ENCODE results near the gene MTA1.

Gene MTA1

GRCh38 chr14:105425823-105426247 is 6.2 kb downstream of the MTA1 start:
- DNase-seq = no peak

DNA sequence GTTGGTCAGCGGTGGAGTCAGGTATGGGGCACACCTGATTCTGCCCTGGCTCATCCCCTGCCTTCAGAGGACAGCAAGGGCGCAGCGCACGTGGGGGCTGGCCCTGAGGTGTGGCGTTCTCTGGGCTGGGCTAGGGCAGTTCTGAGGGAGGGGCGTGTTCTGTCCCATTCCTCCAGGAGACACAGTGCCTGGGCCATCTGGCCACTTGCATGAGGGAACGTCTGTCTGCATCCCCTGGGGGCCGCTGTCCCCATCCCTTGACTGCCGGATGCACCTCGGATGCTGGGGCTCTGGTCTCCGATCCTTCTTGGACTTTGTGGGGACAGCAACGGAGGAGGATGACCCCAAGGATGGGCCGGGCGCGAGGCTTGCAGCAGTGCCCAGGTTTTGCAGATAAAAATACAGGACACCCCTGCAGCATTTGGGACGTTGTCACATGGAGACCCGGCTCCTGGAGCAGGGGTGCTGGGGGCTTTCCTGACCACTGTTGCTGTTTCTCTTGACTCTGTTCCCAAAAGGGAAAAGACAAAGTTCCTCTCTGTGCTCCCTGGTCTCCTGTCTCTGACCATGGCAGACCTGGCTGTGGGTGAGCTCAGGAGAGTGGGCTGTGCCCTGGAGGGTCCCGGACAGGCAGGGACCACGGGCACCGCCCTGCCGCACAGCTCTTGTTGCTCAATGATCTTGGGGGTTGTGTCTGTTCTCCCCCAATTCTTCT is 6.9 kb downstream of the MTA1 start:
- no peak for DNase-seq

DNA sequence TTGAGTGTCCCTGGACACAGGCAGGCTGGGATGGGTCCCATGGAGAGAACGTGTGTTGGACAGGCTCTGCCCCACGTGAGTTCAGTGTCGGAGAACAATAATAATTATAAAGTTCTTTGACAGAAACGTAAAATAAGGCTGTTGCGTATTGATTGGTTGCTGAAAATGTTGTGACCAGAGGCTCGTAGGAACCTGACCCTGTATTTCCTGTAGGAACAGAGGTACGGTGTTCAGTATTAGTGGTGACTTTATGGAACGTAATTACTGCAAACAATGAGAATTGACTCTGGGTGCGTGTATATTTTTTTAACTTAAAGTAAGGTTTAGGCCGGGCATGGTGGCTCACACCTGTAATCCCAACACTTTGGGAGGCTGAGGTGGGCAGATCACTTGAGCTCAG is 7.8 kb downstream of the MTA1 start:
- no peak for DNase-seq

- DNase-seq = no peak
These were observed 8.4 kb downstream of the MTA1 start for GRCh38 chr14:105427936-105428485.

DNA sequence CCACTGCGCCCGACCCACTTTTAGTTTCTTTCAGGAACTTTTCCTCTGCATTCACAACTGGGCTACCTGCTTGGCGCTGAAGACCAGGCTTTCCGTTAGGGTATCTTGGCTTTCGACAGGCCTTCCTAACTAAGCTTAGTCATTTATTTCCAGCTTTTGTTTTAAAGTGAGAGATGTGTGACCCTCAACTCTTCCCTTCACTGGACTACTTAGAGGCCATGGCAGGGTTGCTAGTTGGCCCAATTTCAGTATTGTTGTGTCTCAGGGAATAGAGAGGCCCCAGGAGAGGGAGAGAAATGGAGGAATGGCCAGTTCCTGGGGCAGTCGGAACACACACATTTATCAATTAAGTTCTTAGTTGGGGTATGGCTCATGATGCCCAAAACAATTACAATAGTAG is 10.4 kb downstream of the MTA1 start:
- DNase-seq = no peak

GRCh38 chr14:105430565-105430964 is 10.9 kb downstream of the MTA1 start:
- no peak for DNase-seq

GRCh38 chr14:105431256-105431655 is 11.6 kb downstream of the MTA1 start:
- DNase-seq = no peak

DNA sequence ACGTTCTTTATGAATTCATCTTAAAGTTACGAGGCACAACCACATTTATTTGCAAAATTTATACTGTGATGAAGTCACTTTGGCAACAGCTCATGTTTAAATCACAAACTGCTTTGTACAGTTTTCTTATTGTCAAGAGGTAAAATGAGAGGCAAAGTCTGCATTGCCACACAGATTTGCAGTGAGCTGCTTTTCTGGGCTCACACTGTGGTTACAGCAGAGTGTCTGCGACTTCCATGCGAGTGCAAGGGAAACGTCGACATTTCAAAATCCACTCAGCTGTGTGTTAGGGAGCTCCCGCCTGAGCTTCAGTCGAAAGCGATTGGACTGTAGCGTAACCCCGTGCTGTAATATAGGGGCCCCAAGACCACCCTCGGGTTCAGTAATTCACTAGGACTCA is 13.0 kb downstream of the MTA1 start:
- DNase-seq = no peak

- DNase-seq = no peak
These were observed 13.6 kb downstream of the MTA1 start for GRCh38 chr14:105433161-105433605.

- no peak for DNase-seq
These were observed 16.8 kb downstream of the MTA1 start for GRCh38 chr14:105436402-105436801.

- DNase-seq = no peak
These were observed 17.5 kb downstream of the MTA1 start for GRCh38 chr14:105436891-105437722.

- no peak for DNase-seq
These were observed 18.3 kb downstream of the MTA1 start for GRCh38 chr14:105437723-105438500.

- DNase-seq = no peak
These were observed 19.6 kb downstream of the MTA1 start for GRCh38 chr14:105439179-105439578.

GRCh38 chr14:105439710-105440553 is 20.3 kb downstream of the MTA1 start:
- DNase-seq = no peak

DNA sequence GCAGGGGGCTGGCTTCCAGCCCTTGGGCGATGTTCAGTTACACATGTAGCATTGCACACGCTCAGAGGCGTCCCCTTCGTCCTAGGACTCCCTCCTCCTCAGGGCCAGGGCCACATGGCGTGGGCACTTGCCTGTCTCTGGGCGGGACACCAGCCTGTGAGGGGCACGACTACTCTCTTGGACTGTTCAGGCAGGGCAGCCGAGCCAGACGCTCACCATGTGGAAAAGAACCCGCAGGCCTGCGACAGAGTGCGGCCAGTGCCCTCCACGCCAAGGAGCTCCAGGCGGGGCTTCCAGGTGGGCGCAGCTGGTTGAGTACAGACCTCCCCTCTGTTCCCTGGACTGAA is 20.9 kb downstream of the MTA1 start:
- no peak for DNase-seq

GRCh38 chr14:105440992-105441391 is 21.4 kb downstream of the MTA1 start:
- no peak for DNase-seq

DNA sequence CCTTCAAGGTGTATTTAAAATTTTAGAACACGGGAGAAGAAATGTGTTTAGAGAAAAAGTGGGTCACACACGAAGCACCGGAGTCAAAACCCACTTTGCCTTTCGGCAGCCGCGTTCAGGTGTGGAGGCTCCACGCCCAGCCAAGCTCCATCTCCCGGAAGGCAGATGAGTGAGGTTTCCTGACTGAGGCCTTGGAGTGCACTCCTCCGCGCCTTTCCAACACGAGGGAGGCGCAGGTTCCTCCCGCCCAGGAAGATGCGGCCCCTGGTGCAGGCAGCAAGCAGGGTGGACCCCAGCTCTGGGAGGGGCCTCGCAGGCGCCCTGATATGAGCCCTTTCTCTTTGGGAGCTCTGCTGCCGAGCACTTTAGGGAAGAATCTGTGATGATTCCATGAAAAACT is 22.5 kb downstream of the MTA1 start:
- DNase-seq = no peak

DNA sequence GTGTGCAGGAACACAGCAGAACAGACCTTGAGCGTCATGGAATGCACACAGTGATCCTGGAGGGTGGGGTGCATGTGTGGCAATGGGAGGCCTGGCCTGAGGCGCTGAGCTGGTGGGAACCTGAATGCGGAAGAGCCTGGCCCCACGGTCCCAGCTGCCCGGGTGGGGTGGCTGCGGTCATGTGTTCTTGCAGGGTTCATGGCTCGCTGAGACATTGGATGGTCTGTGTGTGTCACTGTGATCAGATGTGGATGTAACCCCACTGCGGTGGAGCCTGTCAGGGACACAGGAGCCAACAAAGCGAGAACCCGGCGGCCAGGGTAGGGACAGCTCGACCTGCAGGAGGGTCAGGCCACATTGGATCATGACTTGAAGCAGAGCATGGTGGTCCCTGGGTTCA is 23.2 kb downstream of the MTA1 start:
- DNase-seq = no peak

- no peak for DNase-seq
These were observed 25.2 kb downstream of the MTA1 start for GRCh38 chr14:105444859-105445258.

GRCh38 chr14:105445290-105445689 is 25.7 kb downstream of the MTA1 start:
- DNase-seq = no peak

DNA sequence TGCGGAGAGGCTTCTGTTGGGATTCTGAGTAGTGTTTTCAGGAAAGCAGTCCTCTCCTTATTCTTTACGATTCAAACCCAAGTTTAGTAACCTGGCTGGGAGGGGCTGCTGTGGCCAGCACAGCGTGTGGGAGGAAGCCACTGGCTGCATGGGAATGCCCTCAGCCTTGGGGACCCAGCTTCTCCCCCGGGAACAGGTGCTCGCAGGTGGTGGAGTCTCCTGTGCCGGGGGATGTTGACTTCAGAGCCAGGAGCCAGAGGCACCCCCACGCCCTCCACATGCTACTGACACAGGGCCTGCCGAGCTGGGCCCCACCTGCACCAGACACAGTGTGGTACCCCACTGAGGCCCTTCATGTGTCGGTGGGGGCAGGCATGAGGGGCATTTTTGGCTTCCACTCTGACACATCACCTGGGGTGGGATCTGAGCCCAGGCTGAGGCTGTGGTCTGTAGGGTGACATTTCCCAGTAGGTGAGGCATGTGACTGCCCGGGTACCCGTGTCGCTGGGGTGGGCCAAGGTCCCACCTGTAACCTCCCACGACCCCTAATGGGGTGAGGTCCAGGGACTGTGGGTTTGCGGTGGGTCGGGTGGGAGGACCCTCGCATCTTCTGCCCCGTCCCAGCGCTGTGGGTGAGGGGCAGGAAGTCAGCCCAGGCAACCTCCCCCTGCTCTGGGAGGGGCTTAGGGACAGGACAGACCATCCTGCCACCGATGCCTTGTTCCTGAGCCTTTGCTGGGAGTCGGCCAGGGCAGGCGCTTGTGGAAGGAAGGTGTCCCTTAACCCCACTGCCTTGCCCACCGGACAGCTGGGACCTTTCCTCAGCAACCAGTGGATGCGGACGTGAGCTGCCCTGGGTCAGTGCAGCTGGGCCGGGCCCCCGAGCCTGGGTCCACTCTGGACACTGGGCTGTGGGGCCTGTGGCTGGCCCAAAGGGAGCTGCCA is 26.5 kb downstream of the MTA1 start:
- DNase-seq = no peak

Measured in CD4-positive, alpha-beta T cell treated with Interleukin-1 beta for 1 hour (primary cell).